Left ventricle myocardium inferior (tissue), 1 donor: ENCODE results near the gene CCDC141. TPM values are rescaled to one million over a fixed set of nuclear protein-coding genes. Genes with fewer than 3 reads are reported as not detected.

Experiments used
- DNase-seq: peaks from one replicate; pipeline ENCODE4 v3.0.0-alpha.2; 2020
- H3K27ac ChIP-seq: fragments of 200-600 bp; replicated peaks from 2 replicates; pipeline ENCODE4 v1.8.0; 2021
- H3K27me3 ChIP-seq: fragments of 200-600 bp; 2 replicates; pipeline ENCODE4 v1.8.0; 2021; ENCODE audit warnings: low read depth
- H3K36me3 ChIP-seq: fragments of 200-600 bp; 2 replicates; pipeline ENCODE4 v1.8.0; 2021
- H3K4me1 ChIP-seq: fragments of 200-600 bp; 2 replicates; pipeline ENCODE4 v1.8.0; 2021
- H3K4me3 ChIP-seq: fragments of 200-600 bp; 2 replicates; pipeline ENCODE4 v1.8.0; 2021; ENCODE audit warnings: mild to moderate bottlenecking, moderate library complexity
- H3K9me3 ChIP-seq: fragments of 200-600 bp; replicated peaks from 2 replicates; pipeline ENCODE4 v1.8.0; 2021
- intact Hi-C: fragments of 100-400 bp; cut with micrococcal nuclease; formaldehyde crosslinking; loops from one replicate; pipeline ENCODE4 v1.11.0; 2022
- total RNA-seq: library from RNA; stranded (reverse); fragmentation: NEBNext Ultra II Directional; extraction: Animal tissue kit (Norgen Biotek cat#: 25700); gene quantifications from one replicate; pipeline ENCODE4 v1.2.1, GENCODE V29; 2021
- TF ChIP-seq, protein P1 (sequence below): fragments of 200-600 bp; IDR thresholded peaks from 2 replicates; pipeline ENCODE4 v1.8.0; 2021; ENCODE audit warnings: antibody characterized with exemption, mild to moderate bottlenecking, borderline replicate concordance
- donor health status: DM: no; HTN: yes; CAD: no; lungs with severe emphysema.

CCDC141 gene
- total RNA-seq, 1 donor from 2014 or later = 208 TPM

DNA sequence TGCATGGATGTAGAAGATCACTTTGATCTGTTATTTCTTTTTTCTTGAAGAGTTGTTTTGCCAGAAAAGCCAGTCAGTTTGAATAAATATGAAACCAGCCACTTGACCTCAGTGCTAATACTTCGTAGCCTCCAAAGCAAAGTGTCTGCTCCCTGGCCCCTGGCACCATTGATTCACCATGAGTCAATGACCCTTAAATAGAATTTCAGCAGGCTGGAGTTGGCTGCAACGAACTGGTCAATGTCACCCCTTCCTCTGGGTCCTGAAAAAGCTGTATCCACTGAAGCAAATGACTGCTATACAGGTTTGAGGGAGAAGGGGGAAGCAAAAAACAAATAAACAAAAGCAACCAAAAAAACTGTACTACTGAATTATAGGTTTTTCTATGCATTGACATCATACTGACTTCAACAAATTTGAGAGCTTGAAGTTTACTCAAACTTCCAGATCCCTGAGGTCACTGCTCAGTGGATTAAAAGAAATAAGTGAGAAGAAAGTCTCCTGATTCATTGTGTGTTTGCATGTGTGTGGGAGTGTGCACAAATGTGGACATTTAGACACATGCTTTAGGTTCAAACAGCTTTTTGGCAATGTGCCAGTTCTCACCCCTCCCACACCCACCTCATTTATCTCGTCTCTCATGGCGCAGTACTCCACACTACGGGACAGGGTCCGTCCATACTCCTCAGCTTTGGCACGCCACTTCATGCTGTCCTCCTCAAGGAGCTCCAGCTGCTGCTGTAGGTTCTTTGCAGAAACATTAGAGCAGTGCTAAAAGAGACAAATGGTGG lies 184.6 kb downstream of the CCDC141 start:
- intact Hi-C loops = no loop called here
- Histone ChIP-seq H3K27me3 (no peaks in the 10 kb centered on the region), H3K4me3 (peak overlapping the region; percentile 29), H3K9me3 (no peaks in the 10 kb centered on the region), H3K27ac (peak overlapping the region; percentile 94), H3K36me3 (no peaks in the 10 kb centered on the region), H3K4me1 (peaks cover 83% of the 10 kb centered on the region)
- TF ChIP-seq, protein P1, sequence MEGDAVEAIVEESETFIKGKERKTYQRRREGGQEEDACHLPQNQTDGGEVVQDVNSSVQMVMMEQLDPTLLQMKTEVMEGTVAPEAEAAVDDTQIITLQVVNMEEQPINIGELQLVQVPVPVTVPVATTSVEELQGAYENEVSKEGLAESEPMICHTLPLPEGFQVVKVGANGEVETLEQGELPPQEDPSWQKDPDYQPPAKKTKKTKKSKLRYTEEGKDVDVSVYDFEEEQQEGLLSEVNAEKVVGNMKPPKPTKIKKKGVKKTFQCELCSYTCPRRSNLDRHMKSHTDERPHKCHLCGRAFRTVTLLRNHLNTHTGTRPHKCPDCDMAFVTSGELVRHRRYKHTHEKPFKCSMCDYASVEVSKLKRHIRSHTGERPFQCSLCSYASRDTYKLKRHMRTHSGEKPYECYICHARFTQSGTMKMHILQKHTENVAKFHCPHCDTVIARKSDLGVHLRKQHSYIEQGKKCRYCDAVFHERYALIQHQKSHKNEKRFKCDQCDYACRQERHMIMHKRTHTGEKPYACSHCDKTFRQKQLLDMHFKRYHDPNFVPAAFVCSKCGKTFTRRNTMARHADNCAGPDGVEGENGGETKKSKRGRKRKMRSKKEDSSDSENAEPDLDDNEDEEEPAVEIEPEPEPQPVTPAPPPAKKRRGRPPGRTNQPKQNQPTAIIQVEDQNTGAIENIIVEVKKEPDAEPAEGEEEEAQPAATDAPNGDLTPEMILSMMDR = no peak
- DNase-seq = peak; percentile 38

DNA sequence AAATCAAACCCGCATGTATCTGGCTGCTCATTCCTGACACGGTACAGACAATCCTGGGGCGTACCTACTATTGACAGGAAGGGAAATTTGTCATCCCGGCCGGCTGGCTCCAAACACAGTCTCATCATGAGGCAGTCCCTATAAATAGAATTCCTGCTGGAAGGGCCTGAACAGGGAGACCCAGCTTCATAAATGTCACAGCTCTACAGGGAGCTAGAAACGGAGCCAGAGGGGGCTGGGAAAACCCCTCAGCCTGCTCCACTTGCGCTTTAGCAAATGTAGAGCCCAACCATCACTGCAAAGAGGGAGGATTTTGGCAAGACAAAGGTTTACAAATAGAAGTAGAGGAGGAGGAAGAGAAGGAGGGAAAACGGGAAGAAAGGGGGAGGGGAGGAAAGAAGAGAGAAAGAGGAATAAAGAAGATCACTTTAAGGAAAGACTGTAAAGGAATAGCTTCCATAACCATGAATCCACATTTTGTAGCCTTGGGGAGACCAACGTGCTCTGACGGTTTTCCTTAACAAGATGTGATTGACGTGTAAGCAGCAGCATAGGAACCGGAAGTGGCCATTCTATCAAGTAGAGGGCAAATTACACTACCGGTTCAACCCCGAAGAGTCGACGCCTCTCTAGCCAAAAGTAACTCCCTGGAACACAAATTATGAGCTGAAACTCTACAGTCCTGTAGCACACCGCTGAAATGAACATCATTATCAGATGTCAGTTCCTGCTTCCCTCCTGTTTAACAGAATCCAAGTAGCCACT lies 185.9 kb downstream of the CCDC141 start:
- peaks cover 83% of the 10 kb centered on the region for H3K4me1 ChIP-seq
- H3K27ac ChIP-seq = peak overlapping the region; percentile 94
- H3K9me3 ChIP-seq = no peaks in the 10 kb centered on the region
- peak overlapping the region; percentile 51 for H3K4me3 ChIP-seq
- no peaks in the 10 kb centered on the region for H3K36me3 ChIP-seq
- TF ChIP-seq, protein P1 = no peak
- DNase-seq = peak; percentile 78
- H3K27me3 ChIP-seq = no peaks in the 10 kb centered on the region
- intact Hi-C loops = no loop called here

DNA sequence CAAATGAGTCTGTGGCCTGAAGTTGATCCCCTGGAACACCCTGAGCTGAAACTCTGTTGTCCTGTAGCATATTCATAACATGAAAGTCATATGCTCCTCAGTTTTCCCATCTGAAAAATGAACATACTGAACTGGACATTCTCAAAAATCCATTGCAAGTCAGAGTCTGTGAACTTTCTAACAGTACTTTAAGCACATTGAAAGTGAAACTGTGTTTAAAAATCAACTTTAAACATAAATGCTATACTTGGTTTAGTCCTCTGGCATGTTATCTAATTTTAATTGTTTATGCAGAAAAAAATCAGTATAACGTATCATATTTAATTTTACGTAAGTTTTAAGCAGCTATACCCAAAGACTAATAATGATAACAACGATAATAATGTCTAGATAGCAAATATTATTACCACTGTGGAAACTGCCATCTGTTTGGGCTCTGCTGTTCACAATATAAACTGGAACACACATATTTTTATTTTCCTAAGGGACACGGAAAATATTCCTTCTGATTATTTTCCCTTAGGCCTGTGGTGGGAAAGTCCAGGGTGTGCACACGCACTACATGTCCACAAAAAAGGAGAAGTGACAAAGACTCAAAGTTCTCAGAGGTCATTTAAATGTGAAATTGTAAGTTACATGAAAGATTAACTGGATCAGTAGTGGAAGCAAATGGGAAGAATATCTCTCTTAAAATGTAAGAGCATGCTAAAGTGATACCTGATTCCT lies 186.6 kb downstream of the CCDC141 start:
- H3K27ac ChIP-seq = peak overlapping the region; percentile 94
- TF ChIP-seq, protein P1 = no peak
- intact Hi-C loops = no loop called here

DNA sequence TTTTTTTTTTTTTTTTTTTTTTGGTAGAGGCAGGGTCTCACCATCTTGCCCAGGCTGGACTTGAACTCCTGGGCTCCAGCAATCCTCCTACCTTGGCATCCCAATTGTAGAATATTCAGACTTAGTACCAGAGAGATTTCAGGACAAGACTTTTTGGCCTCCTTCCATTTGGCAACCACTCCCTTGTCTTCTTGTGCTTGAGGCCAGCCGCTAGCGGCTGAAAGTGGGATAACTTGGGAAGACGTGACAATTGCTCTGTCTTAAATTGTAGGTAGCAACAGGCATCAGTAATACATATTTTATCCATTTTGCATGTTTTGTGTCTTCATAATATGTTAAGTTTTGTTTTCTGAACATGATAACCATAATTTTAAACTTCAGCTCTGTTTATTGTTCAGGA lies 189.4 kb downstream of the CCDC141 start:
- Histone ChIP-seq H3K36me3 (no peaks in the 10 kb centered on the region), H3K27me3 (no peaks in the 10 kb centered on the region), H3K9me3 (no peaks in the 10 kb centered on the region), H3K4me3 (no peak overlapping the region), H3K4me1 (peaks cover 73% of the 10 kb centered on the region), H3K27ac (peak overlapping the region; percentile 94)
- DNase-seq = no peak
- TF ChIP-seq, protein P1 = peak; percentile 71
- intact Hi-C loops = no loop called here

More for the DNA sequence above, 186.6 kb downstream of the CCDC141 start:
- peaks cover 80% of the 10 kb centered on the region for H3K4me1 ChIP-seq
- no peaks in the 10 kb centered on the region for H3K27me3 ChIP-seq
- H3K9me3 ChIP-seq = no peaks in the 10 kb centered on the region
- peak overlapping the region; percentile 51 for H3K4me3 ChIP-seq
- H3K36me3 ChIP-seq = no peaks in the 10 kb centered on the region
- no peak for DNase-seq

DNA sequence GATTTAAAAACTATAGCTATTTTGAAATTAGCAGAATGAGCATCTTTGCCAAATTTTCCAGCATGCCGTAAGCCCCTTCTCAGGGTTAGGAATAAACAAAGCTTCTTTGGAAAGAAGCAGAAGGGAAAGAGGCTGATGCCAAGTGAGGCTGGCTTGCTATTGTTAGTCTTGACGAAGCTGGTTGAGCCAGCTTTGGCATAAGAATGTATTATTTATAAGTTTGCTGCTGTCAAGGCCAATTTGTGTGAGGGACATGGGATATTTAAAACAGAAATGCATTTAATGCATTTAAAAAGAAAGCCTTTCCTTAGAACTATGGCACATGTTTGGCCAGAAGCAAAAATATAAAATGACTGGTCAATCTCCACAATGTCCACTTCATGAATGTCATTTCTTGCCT lies 190.2 kb downstream of the CCDC141 start:
- TF ChIP-seq, protein P1 = no peak
- no peaks in the 10 kb centered on the region for H3K27me3 ChIP-seq
- H3K36me3 ChIP-seq = no peaks in the 10 kb centered on the region
- no peak overlapping the region for H3K4me3 ChIP-seq
- peak overlapping the region; percentile 94 for H3K27ac ChIP-seq
- no peak for DNase-seq
- H3K4me1 ChIP-seq = peaks cover 69% of the 10 kb centered on the region
- H3K9me3 ChIP-seq = no peaks in the 10 kb centered on the region
- intact Hi-C loops = no loop called here
